T-helper 1 cell (primary cell): ENCODE data around the gene GAL3ST1.
"Not testable (repeated sequence)": the region's sequence is repeated elsewhere in the genome, so short reads cannot be mapped to it uniquely, and the experiment has no call there.

Experiments
- DNase-seq, 5 donors: peaks; one replicate each; pipeline ENCODE4 v3.0.0-alpha.2; 2012 to 2020
- total RNA-seq, 4 donors: gene quantifications; one replicate each; lab custom pipeline; 2026; lab: John Stamatoyannopoulos, UW

The GAL3ST1 gene, protein sequence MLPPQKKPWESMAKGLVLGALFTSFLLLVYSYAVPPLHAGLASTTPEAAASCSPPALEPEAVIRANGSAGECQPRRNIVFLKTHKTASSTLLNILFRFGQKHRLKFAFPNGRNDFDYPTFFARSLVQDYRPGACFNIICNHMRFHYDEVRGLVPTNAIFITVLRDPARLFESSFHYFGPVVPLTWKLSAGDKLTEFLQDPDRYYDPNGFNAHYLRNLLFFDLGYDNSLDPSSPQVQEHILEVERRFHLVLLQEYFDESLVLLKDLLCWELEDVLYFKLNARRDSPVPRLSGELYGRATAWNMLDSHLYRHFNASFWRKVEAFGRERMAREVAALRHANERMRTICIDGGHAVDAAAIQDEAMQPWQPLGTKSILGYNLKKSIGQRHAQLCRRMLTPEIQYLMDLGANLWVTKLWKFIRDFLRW
- total RNA-seq = 0 to 0.15 (median 0.06) reads per million in 4 donors

DNA sequence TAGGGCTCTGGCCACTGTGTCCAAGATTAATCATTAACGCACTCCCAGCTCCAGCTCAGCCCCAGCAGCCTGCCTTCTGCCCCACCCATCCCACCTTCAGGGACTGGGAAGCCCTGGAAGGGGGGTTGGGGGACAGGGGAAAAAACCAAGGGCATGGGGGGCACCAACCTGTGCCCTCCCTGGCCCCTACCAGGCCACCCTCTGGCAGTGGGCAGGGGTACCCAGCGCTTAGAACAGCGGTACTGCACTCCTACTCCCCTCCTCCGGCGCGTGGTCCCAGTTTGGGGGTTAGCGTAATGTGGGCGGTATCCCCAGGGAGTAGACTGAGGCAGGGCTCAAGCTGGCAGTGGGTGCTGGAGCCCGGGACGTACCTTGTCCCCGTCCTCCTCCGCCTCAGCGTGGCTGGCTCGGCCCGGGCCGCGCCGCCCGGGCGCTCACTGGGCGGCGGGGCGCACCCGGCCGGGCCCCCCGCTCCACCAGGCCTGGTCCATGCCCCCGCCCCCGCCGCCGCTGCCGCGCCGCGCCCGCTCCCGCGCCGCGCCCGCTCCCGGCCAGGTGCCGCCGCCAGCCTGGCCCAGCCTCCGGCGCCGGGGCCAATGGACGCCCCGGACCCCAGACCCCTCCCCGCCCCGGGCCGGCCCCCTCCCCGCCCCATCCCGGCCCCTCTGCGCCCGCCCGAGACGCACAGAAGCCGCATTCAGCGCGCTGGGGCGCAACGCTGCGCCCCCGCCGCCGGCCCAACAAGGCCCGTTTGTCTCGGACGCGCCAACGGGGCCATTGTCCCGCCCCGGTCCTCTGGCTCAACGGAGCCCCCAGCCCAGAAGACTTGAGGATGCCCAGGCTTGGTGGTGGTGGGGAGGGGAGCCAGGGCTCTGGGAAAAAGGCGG is at the start of gene GAL3ST1:
GAL3ST1 (minus strand) TSS at position 571 of the 887 bp plus-strand sequence. CDS start 17,273 bp downstream, outside the sequence.
- no peak for DNase-seq

DNA sequence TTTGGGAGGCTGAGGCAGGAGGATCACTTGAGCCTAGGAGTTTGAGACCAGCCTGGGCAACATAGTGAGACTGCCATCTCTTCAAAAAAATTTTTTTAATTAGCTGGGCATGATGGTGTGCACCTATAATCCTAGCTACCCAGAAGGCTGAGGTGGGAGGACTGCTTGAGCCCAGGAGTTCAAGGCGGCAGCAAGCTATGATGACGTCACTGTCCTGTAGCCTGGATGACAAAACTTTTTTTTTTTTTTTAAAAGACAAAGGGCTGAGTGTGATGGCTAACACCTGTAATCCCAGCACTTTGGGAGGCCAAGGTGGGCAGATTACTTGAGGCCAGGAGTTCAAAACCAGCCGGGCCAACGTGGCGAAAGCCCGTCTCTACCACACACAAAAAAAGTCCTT is 45.4 kb upstream of the GAL3ST1 start:
- not testable (repeated sequence) for DNase-seq

DNA sequence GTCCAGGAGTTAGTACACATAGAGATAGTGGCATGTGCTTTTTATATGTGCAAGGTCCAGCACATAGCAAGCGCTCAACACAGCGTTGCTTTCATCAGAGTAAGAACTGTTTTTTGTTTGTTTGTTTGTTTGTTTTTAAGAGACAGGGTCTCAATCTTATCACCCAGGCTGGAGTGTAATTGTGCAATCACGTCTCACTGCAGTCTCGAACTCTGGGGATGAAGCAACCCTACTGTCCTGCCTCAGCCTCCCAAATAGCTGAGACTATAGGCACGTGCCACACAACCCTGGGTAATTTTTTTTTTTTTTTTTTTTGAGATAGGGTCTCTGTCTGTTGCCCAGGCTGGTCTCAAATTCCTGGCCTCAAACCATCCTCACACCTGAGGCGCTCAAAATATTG is 43.4 kb upstream of the GAL3ST1 start:
- DNase-seq = no peak

DNA sequence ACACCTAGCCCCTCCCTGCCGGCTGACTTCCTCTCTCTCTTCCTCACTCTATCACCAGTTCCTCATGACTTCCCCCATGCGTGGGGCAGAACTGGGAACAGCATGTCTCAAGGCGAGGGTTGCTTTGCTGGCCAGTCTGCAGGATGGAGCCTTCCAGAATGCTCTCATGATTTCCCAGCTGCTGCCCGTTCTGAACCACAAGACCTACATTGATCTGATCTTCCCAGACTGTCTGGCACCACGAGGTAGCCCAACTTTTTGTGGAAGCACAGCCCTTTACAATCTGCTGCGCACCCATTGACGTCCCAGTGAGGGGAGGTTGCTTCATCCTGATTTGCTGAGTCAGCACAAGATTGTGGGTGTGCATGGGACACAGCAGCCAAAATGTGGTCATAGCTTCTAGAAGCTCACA is 41.1 kb upstream of the GAL3ST1 start:
- no peak for DNase-seq

DNA sequence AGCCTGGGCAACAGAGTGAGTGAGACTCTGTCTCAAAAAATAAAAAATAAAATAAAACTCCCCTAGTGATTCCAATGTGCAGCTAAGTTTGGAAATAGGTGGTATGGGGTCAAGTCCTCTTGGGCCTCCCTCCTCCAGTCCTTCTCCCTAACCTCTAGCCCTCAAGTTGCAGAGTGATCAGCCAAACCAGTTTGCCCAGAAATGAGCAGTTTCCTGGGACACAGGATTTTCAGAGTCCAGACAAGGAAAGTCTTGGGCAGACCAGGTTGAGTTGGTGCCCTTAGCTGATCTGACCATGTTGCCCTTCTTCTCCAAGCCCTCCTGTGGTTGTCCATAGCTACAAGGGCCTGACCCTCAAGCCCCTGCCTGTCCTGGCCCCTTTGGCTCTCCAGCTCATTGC is 40.4 kb upstream of the GAL3ST1 start:
- DNase-seq = no peak

DNA sequence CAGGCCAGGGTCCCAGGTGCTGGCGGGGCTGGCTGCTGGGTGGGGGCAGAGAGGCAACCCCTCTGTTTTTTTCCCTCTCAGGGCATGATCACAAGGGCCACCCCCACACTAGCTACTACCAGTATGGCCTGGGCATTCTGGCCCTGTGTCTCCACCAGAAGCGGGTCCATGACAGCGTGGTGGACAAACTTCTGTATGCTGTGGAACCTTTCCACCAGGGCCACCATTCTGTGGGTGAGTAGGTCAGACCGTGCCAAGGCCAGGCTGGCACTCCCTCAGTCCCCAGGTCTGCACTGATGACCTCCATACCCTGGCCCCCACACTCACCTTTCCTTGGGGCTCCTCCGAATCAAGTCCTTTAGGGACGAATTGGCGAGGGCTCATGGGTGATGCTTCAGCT is 39.8 kb upstream of the GAL3ST1 start:
- no peak for DNase-seq

DNA sequence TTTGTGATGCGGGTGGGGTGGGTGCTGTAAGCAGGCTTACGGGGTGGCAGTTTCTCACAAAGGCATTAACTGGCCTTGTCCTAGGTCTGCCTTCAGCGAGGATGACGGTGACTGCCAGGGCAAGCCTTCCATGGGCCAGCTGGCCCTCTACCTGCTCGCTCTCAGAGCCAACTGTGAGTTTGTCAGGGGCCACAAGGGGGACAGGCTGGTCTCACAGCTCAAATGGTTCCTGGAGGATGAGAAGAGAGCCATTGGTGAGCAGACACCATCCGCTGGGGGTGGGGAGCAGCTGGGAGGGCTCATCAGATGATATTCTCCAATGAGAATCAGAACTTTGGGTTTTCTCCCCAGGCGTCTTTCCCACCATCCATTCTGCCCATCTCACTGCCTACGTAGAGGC is 38.3 kb upstream of the GAL3ST1 start:
- DNase-seq = no peak

DNA sequence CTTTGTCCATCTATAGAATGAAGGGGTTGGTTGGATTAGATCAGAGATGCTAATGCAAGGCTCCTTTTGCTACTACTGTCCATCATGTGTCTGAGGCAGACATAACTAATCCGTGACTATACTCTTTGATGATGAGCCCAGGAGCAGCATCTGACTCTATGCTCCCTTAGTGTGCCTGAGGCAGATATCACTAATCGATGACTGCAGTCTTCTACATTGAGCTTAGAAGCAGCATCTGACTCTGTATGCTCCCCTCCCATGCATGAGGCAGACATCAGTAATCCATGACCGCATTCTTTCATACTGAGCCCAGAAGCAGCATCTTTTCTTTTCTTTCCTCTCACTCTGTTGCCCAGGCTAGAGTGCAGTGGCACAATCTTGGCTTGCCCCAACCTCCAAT is 36.7 kb upstream of the GAL3ST1 start:
- DNase-seq = no peak

DNA sequence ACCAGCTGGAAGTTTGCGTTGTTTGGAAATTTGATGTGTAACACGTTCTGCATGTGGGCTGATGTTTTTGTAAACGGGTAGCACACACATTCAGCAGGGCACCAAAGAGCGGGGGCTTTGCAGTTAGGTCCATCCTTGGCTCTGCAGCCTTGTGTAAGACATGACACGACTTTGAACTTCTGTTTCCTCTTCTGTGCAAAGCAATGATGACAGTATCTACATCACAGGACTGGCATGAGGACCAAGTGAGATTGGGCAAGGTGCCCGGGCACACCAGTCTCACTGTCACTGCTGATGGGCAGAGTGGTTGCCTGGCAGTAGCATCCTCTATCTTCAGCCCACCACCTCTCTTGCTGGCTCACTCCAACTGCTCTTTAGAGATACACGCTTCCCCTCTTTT is 35.8 kb upstream of the GAL3ST1 start:
- DNase-seq = no peak

DNA sequence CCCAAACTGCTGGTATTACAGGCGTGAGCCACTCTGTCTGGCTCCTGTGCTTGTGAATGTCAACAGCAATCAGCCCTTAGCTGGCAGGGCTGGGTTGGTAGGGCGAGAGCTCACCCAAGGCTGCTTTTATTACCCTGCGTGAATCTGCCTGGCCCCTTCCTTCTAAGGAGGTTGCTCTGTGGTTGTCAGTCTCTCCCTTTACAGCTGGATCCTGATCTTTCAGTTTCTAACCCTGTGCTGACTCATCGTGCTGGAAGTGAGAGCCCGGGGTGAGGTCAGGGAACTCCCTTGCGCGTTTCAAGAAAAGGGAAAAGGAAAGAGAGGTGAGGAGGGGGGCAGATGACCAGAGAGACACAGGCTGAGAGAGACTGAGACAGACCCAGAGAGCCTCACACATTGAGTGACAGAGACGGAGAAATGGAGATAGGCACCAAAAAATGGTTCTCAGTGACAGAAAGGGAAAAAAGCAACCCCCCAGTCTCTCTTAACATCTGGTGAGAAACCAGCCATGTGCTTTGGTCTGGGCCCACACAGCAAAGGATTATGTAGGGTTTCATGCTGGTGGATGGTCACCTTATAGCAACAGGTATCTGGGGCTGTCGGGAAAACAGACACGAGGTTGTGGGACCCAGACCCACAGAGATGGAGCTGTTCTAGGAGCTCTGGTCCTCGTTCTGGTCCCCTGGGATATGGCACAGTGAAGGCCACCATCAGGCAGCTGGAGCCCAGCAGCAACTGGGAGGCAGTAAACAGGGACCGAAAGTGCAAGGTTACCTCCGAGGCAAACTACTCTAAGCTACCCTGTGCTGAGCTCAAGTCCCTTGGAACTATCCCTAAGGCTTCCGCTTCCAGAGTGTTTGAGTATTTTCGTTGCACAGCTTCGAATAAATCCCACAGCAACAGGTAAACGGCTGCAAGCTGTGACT is 35.1 kb upstream of the GAL3ST1 start:
- DNase-seq = peak in 1 of 5 donors; percentile 66

DNA sequence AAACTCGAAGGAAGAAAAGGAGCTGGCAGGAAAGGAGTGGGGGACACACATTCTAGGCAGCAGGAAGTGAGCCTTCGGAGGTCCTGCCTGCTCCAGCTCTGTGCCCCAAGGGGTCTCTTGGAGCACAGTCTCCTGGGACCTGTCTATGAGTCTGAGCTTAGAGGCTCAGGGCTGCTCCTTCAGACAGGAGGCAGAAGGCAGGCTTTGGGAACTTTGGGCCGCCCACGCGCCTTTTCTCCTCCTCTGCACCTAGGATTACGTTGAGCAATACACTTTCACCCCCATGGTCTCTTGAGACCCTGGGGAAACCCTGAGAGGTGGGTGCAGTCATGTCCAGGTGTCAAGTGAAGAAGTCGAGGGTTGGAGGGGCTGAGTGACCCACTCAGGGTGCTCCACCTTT is 33.5 kb upstream of the GAL3ST1 start:
- DNase-seq = no peak

DNA sequence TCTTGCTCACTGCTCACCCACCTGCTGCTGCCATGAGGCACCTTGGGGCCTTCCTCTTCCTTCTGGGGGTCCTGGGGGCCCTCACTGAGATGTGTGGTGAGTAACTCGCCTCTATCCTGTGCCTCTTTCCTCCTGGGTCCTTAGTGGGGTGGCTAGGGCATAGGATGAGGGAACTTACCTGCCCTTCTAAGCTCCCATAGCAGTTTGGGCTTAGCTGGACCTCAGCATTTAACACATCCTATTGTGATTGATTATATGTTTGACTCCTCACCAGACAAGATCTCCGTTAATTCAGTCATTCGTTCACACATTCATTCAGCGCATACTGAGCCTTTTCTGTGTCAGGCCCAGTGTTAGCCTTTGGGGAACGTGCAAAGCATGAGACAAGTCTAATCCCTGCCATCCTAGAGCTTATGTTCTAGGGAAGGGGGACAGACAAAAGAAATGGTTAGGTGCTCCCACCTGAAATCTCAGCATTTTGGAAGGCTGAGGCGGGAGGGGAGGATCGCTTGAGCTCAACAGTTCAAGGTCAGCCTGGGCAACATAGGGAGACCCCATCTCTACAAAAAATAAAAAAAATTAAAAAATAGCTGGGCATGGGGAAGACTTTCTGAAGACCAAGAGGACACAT is 33.0 kb upstream of the GAL3ST1 start:
- DNase-seq = no peak

DNA sequence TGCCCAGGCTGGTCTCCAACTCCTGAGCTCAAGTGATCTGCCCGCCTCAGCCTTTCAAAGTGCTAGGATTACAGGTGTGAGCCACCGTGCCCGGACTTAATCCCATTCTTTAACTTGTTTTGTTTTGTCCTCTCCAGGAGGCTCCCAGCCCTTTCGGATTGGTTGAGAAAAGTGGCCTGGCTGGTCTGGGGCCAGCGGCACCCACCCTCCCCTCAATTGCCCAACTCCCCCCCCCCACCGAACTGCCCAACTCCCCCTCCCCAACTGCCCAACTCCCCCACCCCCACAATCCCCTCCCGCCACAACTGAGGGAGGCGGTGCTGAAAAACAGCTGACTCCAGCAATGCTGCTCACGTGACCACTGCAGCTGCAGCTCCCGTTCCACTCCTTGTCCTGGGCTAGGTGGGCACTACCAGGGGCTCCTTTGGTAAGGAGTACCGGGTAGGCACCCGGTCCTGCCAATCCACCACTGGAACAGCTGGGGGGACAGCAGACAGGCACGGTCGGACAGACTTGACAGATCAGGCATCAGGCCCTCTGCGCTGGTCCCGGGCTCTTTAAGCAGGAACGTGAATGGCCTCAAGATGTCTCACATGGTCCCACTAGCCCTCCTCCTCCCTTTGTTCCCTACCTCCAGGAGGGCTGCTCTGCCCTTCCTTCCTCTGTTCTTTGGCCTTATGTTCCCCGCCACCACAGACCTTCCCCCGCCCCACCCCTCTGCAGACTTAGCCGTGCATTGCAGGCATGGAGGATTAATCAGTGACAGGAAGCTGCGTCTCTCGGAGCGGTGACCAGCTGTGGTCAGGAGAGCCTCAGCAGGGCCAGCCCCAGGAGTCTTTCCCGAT is 32.2 kb upstream of the GAL3ST1 start, which contains the start of gene TCN2:
TCN2 (plus strand) TSS at position 720 of the 845 bp plus-strand sequence. CDS start 158 bp downstream, outside the sequence.
- peak in 2 of 5 donors; percentile 17 to 50 for DNase-seq

DNA sequence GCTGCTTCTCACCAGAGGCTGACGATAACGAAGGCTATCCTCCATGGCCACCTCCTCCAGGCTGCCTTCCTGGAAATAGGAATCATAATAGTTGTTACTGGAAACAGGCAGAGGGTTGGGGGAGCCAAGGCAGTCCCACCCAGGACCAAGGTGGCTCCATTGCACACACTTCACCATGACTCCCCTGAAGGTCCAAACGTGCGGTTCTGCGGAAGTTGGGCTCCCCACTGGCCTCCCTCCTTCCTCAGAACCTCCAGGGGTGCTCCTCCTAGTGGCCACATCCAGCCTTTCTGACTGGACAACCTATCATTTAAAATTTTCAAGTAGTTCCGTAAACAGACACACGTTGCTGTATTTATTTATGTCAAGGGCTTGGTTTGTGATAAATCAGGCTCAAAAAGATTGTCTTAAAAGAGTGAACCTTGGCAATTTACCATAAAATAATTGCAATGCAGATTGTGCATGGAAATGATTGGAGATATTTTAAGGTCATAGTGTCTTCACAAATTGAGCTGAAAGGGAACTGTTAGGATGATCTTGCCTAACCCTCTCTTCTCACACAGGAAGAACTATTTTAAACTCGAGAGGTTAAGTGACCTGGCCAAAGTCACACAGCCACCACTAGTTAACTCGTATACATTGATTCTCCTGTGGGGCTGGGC is 31.1 kb upstream of the GAL3ST1 start:
- DNase-seq = peak in 3 of 5 donors; percentile 12 to 51 (median 37)

DNA sequence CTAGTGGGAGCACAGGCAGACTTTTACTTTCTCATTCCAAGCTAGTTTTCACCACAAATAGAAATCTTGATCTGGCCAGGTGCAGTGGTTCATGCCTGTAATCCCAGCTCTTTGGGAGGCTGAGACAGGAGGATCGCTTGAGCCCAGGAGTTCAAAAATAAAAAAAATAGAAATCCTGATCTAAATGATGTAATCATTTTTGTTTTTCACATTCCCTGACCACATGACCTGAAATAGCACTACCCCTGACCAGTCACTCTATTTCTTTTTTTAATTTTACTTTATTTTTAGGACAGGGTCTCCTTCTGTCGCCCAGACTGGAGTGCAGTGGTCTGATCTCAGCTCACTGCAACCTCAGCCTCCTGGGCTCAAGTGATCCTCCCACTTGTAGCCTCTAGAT is 30.3 kb upstream of the GAL3ST1 start:
- no peak for DNase-seq

DNA sequence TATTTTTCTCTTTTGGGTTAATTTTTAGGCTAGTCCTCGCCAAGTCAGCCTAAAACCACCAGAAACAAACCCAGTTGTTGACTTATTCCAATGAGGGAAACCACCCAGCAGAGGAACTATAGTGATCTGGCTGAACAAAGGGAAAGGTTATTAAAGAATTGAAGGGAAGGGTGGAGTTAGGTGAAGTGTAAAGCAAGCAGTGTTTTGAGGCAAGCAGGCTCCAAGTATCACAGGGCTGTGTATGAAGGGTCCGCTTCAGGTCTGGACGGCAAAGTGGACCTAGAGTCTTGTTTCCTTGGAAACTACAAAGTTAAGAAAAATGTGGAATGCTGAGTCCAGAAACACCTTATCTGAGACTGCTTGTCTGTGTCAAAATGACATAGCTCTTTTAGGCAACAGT is 29.3 kb upstream of the GAL3ST1 start:
- DNase-seq = no peak

DNA sequence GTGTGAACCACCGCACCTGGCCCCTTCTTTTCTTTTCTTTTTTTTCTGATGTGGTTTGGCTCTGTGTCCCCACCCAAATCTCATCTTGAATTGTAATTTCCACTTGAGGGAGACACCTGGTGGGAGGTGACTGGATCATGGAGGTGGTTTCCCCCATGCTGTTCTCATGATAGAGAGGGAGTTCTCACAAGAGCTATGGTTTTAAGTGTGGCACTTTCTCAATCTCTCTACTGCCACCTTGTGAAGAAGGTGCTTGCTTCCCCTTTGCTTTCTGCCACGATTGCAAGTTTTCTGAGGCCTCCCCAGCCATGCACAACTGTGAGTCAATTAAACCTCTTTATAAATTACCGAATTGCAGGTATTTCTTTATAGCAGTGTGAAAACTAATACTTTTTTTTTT is 27.6 kb upstream of the GAL3ST1 start:
- DNase-seq = peak in 1 of 5 donors; percentile 32

DNA sequence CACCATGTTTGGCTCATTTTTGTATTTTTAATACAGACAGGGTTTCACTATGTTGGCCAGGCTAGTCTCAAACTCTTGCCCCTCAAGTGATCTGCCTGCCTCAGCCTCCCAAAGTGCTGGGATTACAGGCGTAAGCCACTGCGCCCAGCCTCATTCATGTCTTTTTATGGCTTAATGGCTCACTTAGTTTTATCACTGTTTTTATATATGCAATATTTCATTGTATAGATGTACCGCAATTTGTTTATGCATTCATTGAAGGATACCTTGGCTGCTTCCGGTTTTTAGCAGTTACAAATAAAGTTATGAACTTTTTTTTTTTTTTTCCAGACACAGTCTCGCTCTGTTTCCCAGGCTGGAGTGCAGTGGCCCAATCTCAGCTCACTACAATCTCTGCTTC is 27.0 kb upstream of the GAL3ST1 start:
- DNase-seq = no peak

DNA sequence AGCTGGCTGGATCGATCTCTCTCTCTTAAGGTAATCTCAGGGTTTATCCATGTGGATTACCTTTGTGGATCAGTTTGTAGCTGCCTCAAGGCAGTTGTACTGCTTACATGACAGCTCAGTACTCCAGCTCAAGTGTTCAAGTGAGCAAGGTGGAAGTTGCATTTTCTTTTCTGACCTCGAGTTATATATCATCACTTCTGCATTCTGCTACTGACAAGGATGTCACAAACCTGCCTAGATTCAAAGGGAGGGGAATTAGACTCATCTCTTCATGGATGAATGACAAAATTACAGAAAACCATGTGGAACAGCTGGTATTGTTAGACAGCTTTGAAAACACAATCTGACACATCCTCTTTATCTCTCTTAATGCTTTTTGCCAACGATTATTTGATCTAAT is 26.5 kb upstream of the GAL3ST1 start:
- DNase-seq = no peak

DNA sequence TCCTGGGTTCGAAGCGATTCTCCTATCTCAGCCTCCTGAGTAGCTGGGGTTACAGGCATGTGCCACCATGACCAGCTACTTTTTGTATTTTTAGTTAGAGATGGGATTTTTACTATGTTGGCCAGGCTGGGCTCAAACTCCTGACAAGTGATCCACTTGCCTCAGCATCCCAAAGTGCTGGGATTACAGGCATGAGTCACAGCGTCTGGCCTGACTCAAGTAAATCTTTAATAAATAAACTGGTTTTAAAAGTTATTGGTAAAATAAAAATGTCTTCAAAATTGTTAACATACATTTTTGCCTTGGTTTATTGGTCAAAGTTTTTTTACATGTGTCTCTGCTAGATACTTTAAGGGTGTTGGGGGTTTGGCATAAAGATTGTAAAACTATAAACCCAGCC is 24.5 kb upstream of the GAL3ST1 start:
- no peak for DNase-seq
